Activated CD4-positive, alpha-beta memory T cell treated with anti-CD3 and anti-CD28 coated beads, Interleukin-2, amount 10 ng/mL, durations not matched to agents 7 days and 5 days (primary cell): Measurements from ENCODE around the gene KMT2B. TPM values are rescaled to one million over a fixed set of nuclear protein-coding genes. Genes with fewer than 3 reads are reported as not detected.
A peak's percentile ranks its signal among the peaks of the same experiment; 100 is the strongest.

Source experiments
- CTCF ChIA-PET: fragments of 350-600 bp; sonication (Branson Sonifier 250); formaldehyde crosslinking; loops from one replicate; lab custom pipeline; 2021; ENCODE audit warnings: antibody characterized with exemption, inconsistent platforms; lab: Charles Lee
- POLR2A ChIA-PET: fragments of 350-600 bp; sonication (Branson Sonifier 250); formaldehyde crosslinking; loops from one replicate; lab custom pipeline; 2021; ENCODE audit warnings: antibody characterized with exemption; lab: Charles Lee
- DNase-seq: peaks from one replicate; pipeline ENCODE4 v3.0.0-alpha.2; 2020
- H3K27ac Mint-ChIP-seq: one replicate; pipeline ENCODE4 v1.8.0; 2021; ENCODE audit warnings: mild to moderate bottlenecking, mixed read lengths
- H3K27me3 Mint-ChIP-seq: one replicate; pipeline ENCODE4 v1.8.0; 2021; ENCODE audit warnings: mixed read lengths
- H3K36me3 Mint-ChIP-seq: one replicate; pipeline ENCODE4 v1.8.0; 2021; ENCODE audit warnings: low read depth, mixed read lengths
- H3K4me1 Mint-ChIP-seq: one replicate; pipeline ENCODE4 v1.8.0; 2021; ENCODE audit warnings: mixed read lengths
- H3K4me3 Mint-ChIP-seq: one replicate; pipeline ENCODE4 v1.8.0; 2021; ENCODE audit warnings: mild to moderate bottlenecking, mixed read lengths
- H3K9me3 Mint-ChIP-seq: one replicate; pipeline ENCODE4 v1.8.0; 2021; ENCODE audit warnings: mixed read lengths
- total RNA-seq, 2 experiments: library from RNA; stranded (reverse); gene quantifications; one replicate each; pipeline ENCODE4 v1.2.3, GENCODE V29; 2021

KMT2B gene
- total RNA-seq, 2 experiments from 2014 or later, result 57.3 to 57.5 TPM

DNA sequence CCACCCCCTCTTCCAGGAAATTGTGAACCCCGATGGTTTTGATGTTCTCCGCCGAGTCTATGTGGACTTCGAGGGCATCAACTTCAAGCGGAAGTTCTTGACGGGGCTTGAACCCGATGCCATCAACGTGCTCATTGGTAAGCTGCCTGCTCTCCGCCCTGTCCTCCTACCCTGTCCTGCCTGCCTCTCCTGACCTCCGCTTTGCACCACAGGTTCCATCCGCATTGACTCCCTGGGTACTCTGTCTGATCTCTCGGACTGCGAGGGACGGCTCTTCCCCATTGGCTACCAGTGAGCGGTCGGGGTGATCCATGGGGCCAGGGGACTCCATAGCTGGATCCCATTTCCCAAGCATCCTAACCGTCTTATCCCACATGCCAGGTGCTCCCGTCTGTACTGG, 12.5 kb downstream of the KMT2B start:
- Mint-ChIP-seq H3K4me1 (no peaks in the 10 kb centered on the region), H3K27me3 (no peaks in the 10 kb centered on the region), H3K27ac (no peak overlapping the region), H3K9me3 (no peaks in the 10 kb centered on the region), H3K36me3 (peaks cover 76% of the 10 kb centered on the region), H3K4me3 (no peak overlapping the region)
- DNase-seq, result no peak
- ChIA-PET POLR2A (interaction anchor here (0.8 to 3.1 kb wide), 5 partner anchors 10 to 36 kb away, joined by 3 to 12 read pairs (median 4); partner anchors contain the start of genes IGFLR1 and LIN37), CTCF (interaction anchor here (0.6 kb wide), 1 partner anchor 16 kb away, joined by 3 read pairs; no protein-coding TSS in a partner anchor)

DNA sequence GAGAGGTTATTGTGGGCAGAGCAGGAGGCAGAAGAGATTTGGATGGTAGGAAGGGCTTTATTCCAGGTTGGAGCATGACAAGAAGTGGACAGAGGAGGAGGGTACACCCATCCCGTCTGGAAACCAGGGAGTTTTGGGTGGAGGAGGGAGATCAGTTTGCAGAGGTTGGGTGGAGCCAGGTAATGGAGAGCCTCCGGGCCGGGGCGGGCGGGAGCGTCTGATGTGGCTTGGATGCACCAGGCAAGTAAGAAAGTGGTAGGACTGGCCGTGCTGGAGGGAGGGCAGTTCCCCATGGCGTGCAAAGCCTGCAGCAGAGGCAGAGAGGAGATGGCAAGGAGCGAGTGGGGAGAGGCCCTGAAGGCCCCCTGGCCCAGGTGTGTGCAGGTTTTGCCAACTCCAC, 13.6 kb downstream of the KMT2B start:
- POLR2A ChIA-PET, result interaction anchor here (1.1 to 3.1 kb wide), 5 partner anchors 10 to 19 kb away, joined by 3 to 12 read pairs (median 4); partner anchors contain the start of genes IGFLR1 and LIN37
- Mint-ChIP-seq H3K4me3 (no peak overlapping the region), H3K4me1 (peaks cover 4% of the 10 kb centered on the region), H3K27me3 (no peaks in the 10 kb centered on the region), H3K27ac (no peak overlapping the region), H3K36me3 (peaks cover 72% of the 10 kb centered on the region), H3K9me3 (no peaks in the 10 kb centered on the region)
- DNase-seq, result no peak
- CTCF ChIA-PET, result no interaction called here

DNA sequence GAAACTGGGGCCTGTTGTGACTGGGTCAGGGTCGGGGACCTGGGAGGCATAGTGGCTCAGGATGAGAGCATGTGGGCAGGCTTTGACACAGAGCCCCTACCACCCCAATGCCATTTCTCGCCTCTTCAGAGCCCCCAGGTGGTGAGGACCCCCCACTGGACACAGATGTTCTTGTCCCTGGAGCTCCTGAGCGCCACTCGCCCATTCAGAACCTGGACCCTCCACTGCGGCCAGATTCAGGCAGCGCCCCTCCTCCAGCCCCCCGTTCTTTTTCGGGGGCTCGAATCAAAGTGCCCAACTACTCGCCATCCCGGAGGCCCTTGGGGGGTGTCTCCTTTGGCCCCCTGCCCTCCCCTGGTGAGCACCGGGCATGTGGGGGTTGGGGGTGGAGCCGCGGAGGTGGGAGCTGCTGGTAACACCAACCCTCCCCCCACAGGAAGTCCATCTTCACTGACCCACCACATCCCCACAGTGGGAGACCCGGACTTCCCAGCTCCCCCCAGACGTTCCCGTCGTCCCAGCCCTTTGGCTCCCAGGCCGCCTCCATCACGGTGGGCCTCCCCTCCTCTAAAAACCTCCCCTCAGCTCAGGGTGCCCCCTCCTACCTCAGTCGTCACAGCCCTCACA, 14.1 kb downstream of the KMT2B start:
- Mint-ChIP-seq H3K27ac (no peak overlapping the region), H3K4me3 (no peak overlapping the region), H3K27me3 (no peaks in the 10 kb centered on the region), H3K36me3 (peaks cover 73% of the 10 kb centered on the region), H3K4me1 (peaks cover 8% of the 10 kb centered on the region), H3K9me3 (no peaks in the 10 kb centered on the region)
- ChIA-PET CTCF (no interaction called here), POLR2A (interaction anchor here (1.0 to 3.1 kb wide), 5 partner anchors 8 to 16 kb away, joined by 3 to 12 read pairs (median 4); partner anchors contain the start of genes IGFLR1 and LIN37)
- no peak for DNase-seq

DNA sequence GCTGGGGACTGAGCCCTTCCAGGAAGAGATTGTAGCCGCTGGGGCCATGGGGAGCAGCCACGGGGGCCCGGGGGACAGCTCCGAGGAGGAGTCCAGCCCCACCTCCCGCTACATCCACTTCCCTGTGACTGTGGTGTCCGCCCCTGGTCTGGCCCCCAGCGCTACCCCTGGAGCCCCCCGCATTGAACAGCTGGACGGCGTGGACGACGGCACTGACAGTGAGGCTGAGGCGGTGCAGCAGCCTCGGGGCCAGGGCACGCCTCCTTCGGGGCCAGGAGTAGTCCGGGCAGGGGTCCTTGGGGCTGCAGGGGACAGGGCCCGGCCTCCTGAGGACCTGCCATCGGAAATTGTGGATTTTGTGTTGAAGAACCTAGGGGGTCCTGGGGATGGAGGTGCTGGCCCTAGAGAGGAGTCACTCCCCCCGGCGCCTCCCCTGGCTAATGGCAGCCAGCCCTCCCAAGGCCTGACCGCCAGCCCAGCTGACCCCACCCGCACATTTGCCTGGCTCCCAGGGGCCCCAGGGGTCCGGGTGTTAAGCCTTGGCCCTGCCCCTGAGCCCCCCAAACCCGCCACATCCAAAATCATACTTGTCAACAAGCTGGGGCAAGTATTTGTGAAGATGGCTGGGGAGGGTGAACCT, 14.9 kb downstream of the KMT2B start:
- H3K27ac Mint-ChIP-seq, result no peak overlapping the region
- H3K27me3 Mint-ChIP-seq, result no peaks in the 10 kb centered on the region
- H3K4me3 Mint-ChIP-seq, result no peak overlapping the region
- peaks cover 14% of the 10 kb centered on the region for H3K4me1 Mint-ChIP-seq
- ChIA-PET CTCF (no interaction called here), POLR2A (interaction anchor here (1.0 to 3.1 kb wide), 4 partner anchors 8 to 12 kb away, joined by 3 to 12 read pairs (median 4); partner anchors contain the start of gene IGFLR1)
- no peak for DNase-seq
- no peaks in the 10 kb centered on the region for H3K9me3 Mint-ChIP-seq
- peaks cover 71% of the 10 kb centered on the region for H3K36me3 Mint-ChIP-seq

DNA sequence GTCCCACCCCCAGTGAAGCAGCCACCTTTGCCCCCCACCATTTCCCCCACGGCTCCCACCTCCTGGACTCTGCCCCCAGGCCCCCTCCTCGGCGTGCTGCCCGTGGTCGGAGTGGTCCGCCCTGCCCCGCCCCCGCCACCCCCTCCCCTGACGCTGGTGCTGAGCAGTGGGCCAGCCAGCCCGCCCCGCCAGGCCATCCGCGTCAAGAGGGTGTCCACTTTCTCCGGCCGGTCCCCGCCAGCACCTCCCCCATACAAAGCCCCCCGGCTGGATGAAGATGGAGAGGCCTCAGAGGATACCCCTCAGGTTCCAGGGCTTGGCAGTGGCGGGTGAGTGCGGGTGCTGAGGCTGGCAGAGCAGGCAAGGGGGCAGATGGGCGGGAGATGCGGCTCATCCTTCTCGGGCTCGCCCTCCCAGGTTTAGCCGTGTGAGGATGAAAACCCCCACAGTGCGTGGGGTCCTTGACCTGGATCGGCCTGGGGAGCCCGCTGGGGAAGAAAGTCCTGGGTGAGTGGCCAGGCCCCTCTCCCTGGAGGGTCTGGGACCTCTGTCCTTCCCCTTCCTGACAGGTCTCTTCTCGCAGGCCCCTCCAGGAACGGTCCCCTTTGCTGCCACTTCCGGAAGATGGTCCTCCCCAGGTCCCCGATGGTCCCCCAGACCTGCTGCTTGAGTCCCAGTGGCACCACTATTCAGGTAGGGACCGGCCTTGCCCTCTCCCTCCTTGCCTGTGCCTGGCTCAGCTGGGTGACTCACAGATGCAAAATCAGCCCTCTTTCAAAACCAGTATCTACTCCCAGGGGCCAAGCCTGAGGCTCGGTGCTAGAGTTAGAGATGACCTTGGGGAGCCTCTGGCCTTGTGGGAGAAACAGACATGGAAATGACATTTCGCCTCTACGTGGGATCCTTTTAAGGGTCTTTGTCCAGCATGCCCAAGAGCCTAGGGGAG, 15.7 kb downstream of the KMT2B start:
- peaks cover 14% of the 10 kb centered on the region for H3K4me1 Mint-ChIP-seq
- H3K27me3 Mint-ChIP-seq, result no peaks in the 10 kb centered on the region
- ChIA-PET CTCF (no interaction called here), POLR2A (interaction anchor here (1.2 to 4.1 kb wide), 3 partner anchors 10 to 15 kb away, joined by 7 to 13 read pairs (median 12); partner anchors contain the start of genes IGFLR1, PSENEN and U2AF1L4)
- peak overlapping the region; percentile 31 for H3K27ac Mint-ChIP-seq
- DNase-seq, result no peak
- H3K4me3 Mint-ChIP-seq, result no peak overlapping the region
- peaks cover 71% of the 10 kb centered on the region for H3K36me3 Mint-ChIP-seq
- H3K9me3 Mint-ChIP-seq, result no peaks in the 10 kb centered on the region

DNA sequence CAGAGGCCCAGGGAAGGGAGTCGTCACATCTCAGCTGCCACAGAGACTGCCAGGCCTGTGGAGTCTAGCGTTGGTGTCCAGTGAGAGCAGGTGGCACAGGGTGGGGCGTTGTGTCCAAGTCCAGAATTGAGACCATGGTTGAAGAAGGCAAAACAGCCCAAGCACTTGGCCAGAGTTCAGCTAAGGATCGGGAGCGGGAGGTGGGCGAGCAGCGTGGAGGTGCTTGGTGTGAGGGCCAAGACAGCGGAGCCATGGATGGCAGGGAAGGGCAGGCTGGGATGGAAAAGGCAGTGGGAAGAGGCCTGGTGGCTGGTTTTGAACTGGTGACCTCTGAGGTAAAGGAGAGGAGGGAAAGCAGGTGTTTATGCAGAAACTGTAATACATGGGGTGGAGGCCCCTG, 16.5 kb downstream of the KMT2B start:
- no peak overlapping the region for H3K27ac Mint-ChIP-seq
- H3K27me3 Mint-ChIP-seq, result no peaks in the 10 kb centered on the region
- no peaks in the 10 kb centered on the region for H3K9me3 Mint-ChIP-seq
- H3K4me3 Mint-ChIP-seq, result no peak overlapping the region
- ChIA-PET CTCF (no interaction called here), POLR2A (interaction anchor here (1.2 to 4.1 kb wide), 2 partner anchors 11 to 16 kb away, joined by 7 to 13 read pairs; partner anchors contain the start of genes PSENEN and U2AF1L4)
- DNase-seq, result no peak
- H3K36me3 Mint-ChIP-seq, result peaks cover 70% of the 10 kb centered on the region
- H3K4me1 Mint-ChIP-seq, result peaks cover 20% of the 10 kb centered on the region

DNA sequence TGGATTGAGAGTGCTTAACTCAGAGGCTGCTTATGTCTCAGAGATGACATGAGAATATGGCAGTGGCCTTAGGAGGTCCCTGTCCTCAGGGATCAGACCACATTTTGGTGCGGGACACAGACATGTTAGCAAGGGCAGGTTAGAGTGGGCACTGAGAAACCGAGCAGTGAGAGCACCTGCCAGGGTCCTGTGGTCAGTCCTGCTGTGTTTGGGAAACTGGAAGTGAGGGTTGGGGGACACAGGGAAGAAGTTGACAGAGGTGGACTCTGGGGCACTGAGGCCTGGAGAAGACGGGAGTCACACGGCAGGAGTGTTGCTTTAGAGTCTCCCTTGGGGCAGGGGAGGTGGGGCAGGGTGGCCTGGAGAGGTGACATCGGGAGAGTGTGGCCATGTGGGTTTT, 17.1 kb downstream of the KMT2B start:
- no peak overlapping the region for H3K27ac Mint-ChIP-seq
- peaks cover 64% of the 10 kb centered on the region for H3K36me3 Mint-ChIP-seq
- CTCF ChIA-PET, result no interaction called here

DNA sequence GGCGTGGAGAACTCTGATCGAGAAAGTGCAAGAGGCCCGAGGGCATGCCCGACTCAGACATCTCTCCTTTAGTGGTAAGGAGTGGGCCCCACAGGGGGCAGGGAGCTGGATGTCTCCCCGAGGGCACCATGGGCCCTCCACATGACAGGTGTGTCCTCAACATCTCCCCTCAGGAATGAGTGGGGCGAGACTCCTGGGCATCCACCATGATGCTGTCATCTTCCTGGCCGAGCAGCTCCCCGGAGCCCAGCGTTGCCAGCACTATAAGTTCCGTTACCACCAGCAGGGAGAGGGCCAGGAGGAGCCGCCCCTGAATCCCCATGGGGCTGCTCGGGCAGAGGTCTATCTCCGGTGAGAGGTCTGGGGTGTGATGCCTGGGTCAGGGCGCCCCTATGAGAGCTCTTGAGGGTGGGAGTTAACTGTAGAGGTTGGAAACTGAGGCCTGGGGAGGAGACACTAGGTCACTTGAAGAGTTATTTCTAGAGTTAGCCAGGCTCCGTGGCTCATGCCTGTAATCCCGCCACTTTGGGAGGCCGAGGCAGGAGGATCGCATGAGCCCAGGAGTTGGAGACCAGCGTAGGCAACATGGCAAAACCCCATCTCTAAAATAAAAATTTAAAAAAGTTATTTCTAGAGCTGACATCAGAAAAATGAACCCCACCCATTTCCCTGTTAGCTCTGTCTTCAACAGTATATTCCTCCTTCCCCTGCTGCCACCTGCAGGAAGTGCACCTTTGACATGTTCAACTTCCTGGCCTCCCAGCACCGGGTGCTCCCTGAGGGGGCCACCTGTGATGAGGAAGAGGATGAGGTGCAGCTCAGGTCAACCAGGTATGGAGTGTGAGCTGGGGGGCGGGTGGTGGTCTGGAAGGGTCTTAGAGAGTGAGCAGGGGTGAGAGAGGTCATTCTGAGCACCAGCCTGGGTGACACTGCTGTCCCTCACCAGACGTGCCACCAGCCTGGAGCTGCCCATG, 19.4 kb downstream of the KMT2B start:
- Mint-ChIP-seq H3K27ac (peak overlapping the region; percentile 70), H3K9me3 (no peaks in the 10 kb centered on the region), H3K4me1 (peaks cover 29% of the 10 kb centered on the region), H3K36me3 (peaks cover 45% of the 10 kb centered on the region), H3K4me3 (no peak overlapping the region), H3K27me3 (no peaks in the 10 kb centered on the region)
- ChIA-PET POLR2A (interaction anchor here (0.7 to 4.1 kb wide), 11 partner anchors 8 to 83 kb away, joined by 3 to 17 read pairs (median 4); partner anchors contain the start of genes KMT2B, LIN37, PSENEN and U2AF1L4), CTCF (interaction anchor here (0.7 to 2.5 kb wide), 8 partner anchors 11 to 44 kb away, joined by 3 to 12 read pairs (median 4); partner anchors contain the start of gene LIN37)
- no peak for DNase-seq

More for the DNA sequence above, 17.1 kb downstream of the KMT2B start:
- Mint-ChIP-seq H3K4me3 (no peak overlapping the region), H3K9me3 (no peaks in the 10 kb centered on the region), H3K4me1 (peaks cover 24% of the 10 kb centered on the region), H3K27me3 (no peaks in the 10 kb centered on the region)
- DNase-seq, result no peak
- POLR2A ChIA-PET, result interaction anchor here (1.2 to 4.1 kb wide), 3 partner anchors 10 to 16 kb away, joined by 4 to 13 read pairs (median 7); partner anchors contain the start of genes PSENEN and U2AF1L4

DNA sequence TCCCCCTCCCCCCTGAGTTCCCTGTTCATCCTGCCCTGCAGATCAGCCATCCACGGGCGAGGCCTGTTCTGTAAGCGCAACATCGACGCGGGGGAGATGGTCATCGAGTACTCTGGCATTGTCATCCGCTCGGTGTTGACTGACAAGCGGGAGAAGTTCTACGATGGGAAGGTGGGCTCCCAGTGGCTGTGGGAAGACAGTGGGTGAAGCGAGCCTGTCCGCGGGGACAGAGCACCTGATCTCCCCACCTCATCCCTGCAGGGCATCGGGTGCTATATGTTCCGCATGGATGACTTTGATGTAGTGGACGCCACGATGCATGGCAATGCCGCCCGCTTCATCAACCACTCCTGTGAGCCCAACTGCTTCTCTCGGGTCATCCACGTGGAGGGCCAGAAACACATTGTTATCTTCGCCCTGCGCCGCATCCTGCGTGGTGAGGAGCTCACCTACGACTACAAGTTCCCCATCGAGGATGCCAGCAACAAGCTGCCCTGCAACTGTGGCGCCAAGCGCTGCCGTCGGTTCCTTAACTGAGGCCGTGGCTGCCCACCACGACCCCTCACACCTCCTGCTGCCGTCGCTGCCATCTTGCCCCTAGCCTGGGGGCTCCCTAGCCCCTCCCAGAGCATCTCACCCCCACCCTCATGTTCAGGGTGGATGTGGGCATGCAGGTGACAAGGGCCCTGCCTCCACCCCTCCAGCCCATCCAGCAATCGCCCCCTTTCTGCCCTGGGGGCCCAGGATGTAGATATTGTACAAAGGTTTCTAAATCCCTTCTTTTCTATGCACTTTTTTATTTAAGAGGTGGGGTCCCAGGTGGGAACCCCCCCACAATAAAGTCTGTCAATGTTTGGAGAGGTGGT, 20.5 kb downstream of the KMT2B start:
- H3K36me3 Mint-ChIP-seq, result peaks cover 47% of the 10 kb centered on the region
- H3K4me1 Mint-ChIP-seq, result peaks cover 37% of the 10 kb centered on the region
- H3K4me3 Mint-ChIP-seq, result peak overlapping the region; percentile 21
- H3K9me3 Mint-ChIP-seq, result no peaks in the 10 kb centered on the region
- ChIA-PET CTCF (interaction anchor here (0.8 to 2.5 kb wide), 5 partner anchors 10 to 46 kb away, joined by 3 to 12 read pairs (median 4); partner anchors contain the start of gene LIN37), POLR2A (interaction anchor here (0.7 to 5.3 kb wide), 9 partner anchors 10 to 82 kb away, joined by 3 to 45 read pairs (median 4); partner anchors contain the start of gene KMT2B)
- peak overlapping the region; percentile 10 for H3K27ac Mint-ChIP-seq
- no peaks in the 10 kb centered on the region for H3K27me3 Mint-ChIP-seq
- no peak for DNase-seq

DNA sequence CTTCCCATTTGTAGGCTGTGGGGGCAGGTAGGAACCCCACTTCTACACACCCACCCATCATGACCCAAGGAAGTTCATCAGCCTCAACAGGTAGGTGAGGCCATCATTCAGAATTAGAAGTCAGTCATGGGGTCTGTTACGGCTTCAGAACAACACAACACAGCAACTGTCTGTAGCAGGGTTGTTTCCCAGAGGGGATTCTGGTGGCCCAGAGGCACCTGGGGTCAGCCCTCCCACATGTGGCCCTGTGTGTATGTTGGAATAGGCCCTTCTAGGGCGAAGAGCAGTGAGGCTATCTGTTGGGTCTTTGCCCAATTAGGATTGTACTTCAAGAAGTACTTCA, 21.1 kb downstream of the KMT2B start:
- POLR2A ChIA-PET, result interaction anchor here (1.0 to 5.3 kb wide), 2 partner anchors 19 to 81 kb away, joined by 3 to 45 read pairs; partner anchors contain the start of gene KMT2B
- H3K4me1 Mint-ChIP-seq, result peaks cover 41% of the 10 kb centered on the region
- H3K4me3 Mint-ChIP-seq, result peak overlapping the region; percentile 21
- no peak overlapping the region for H3K27ac Mint-ChIP-seq
- CTCF ChIA-PET, result interaction anchor here (0.8 kb wide), 1 partner anchor 46 kb away, joined by 3 read pairs; no protein-coding TSS in a partner anchor
- peaks cover 44% of the 10 kb centered on the region for H3K36me3 Mint-ChIP-seq
- H3K27me3 Mint-ChIP-seq, result no peaks in the 10 kb centered on the region
- H3K9me3 Mint-ChIP-seq, result no peaks in the 10 kb centered on the region
- no peak for DNase-seq
